Neutrophil (primary cell): Measurements from ENCODE around the gene OLIG3.

Experiments used
- H3K27ac ChIP-seq: fragments of 200-600 bp; sonication (generic); 2 replicates; pipeline ENCODE4 v1.5.1; 2016; ENCODE audit warnings: mild to moderate bottlenecking, moderate library complexity
- H3K27me3 ChIP-seq: fragments of 200-600 bp; sonication (generic); 2 replicates; pipeline ENCODE4 v1.6.0; 2016; ENCODE audit warnings: mild to moderate bottlenecking
- H3K36me3 ChIP-seq: fragments of 200-600 bp; sonication (generic); 2 replicates; pipeline ENCODE4 v1.5.1; 2017
- H3K4me1 ChIP-seq, 2 experiments: fragments of 200-600 bp in 1 of 2; sonication (generic) in 1 of 2; 1 replicate in 1 of 2; 2 replicates in 1 of 2; pipeline versions ENCODE4 v1.5.1 to v1.6.1; 2013 to 2016; ENCODE audit warnings: low read depth in 1 of 2, low read length in 1 of 2, mild to moderate bottlenecking in 1 of 2, moderate library complexity in 1 of 2; ENCODE audit not compliant: control insufficient read depth in 1 of 2, insufficient read depth in 1 of 2
- H3K4me3 ChIP-seq, 2 experiments: fragments of 200-600 bp in 1 of 2; sonication (generic) in 1 of 2; 1 replicate in 1 of 2; 2 replicates in 1 of 2; pipeline ENCODE4 v1.5.1; 2013 to 2016; ENCODE audit warnings: low read depth in 1 of 2, low read length in 1 of 2, mild to moderate bottlenecking in 1 of 2, moderate library complexity in 1 of 2
- H3K9me3 ChIP-seq: fragments of 200-600 bp; sonication (generic); 2 replicates; pipeline ENCODE4 v1.5.1; 2016
- CTCF ChIP-seq: fragments of 200-600 bp; sonication (generic); IDR thresholded peaks from 2 replicates; pipeline ENCODE4 v1.5.1; 2016; ENCODE audit warnings: antibody characterized with exemption

Gene OLIG3

DNA sequence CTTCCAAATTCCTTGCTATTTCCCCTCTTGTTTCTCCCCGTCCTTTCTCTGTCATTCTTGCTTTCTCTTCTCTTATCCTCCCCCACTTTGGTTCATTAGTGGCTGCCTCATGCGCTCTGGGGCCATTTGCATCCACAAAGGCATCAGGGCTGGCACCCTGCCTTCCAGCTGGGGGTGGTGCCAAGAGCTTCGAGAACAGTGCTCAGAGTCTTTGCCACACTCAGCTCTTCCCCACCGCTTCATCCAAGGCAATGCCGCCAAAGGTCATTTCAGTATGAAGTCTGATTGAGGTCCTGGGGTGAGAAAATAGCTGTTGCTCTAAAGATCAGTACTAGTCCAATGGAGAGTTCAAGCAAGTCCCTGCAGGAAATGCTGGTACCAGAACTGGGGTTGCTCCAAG lies 22.7 kb downstream of the OLIG3 start:
- H3K4me1 ChIP-seq = no peaks in the 10 kb centered on the region
- no peak for TF ChIP-seq CTCF
- no peaks in the 10 kb centered on the region for H3K9me3 ChIP-seq
- H3K36me3 ChIP-seq = no peaks in the 10 kb centered on the region
- H3K4me3 ChIP-seq = no peak overlapping the region
- H3K27me3 ChIP-seq = peaks cover 77% of the 10 kb centered on the region
- no peak overlapping the region for H3K27ac ChIP-seq

DNA sequence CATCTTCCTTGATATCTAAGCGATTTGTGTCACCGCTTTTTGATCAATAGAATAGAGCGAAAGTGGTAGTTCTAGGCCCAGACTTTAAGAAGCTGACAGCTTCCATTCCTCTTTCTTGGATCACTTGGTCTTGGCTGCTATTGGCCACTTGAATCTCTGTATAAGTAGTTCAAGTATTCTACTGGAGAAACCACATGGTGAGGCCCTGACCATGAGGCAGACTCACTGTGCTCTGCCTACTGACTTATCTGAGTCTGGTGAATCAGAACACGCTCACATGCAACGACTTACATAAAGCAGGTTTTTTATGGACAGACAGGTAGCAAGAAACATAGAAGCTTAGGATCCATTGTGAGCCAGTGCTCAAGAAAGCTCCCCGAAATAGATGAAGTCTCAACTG lies 27.0 kb downstream of the OLIG3 start:
- no peak overlapping the region for H3K27ac ChIP-seq
- H3K9me3 ChIP-seq = no peaks in the 10 kb centered on the region
- H3K36me3 ChIP-seq = no peaks in the 10 kb centered on the region
- H3K27me3 ChIP-seq = peaks cover 63% of the 10 kb centered on the region
- H3K4me1 ChIP-seq = no peaks in the 10 kb centered on the region
- H3K4me3 ChIP-seq = no peak overlapping the region
- TF ChIP-seq CTCF = no peak

DNA sequence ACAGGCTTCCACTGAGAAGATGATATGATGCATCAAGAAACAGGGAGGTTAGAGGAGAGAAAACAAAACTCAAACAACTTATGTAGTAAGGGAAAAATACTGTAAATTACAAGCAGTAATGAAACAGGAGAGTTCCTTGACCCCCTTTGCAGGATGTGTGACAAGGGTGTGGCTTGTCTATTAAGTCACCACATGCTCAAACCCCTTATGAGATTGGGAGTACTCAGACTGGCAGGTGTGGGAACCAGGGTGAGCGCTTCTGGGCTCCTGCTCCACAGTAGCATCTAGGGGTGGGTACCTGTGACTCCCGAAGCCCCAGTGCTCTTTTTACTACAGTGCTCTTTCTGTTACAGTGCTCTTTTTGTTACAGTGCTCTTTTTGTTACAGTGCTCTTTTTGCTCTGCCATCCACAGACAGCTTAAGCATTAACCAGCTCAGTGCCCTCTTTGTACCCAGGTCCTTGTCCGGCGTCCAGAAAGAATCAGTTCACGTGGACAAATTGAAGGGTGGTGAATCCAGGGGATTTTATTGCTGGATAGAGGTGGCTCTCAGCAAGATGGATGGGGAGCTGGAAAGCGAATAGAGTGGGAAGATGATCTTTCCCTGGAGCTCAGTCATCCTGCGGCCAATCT lies 28.7 kb downstream of the OLIG3 start:
- Histone ChIP-seq H3K4me3 (no peak overlapping the region), H3K27ac (no peak overlapping the region), H3K4me1 (no peaks in the 10 kb centered on the region), H3K9me3 (no peaks in the 10 kb centered on the region), H3K27me3 (peaks cover 47% of the 10 kb centered on the region), H3K36me3 (no peaks in the 10 kb centered on the region)
- no peak for TF ChIP-seq CTCF

GRCh38 chr6:137452333-137452894 lies 41.8 kb downstream of the OLIG3 start:
- peaks cover 14% of the 10 kb centered on the region for H3K27me3 ChIP-seq
- no peaks in the 10 kb centered on the region for H3K36me3 ChIP-seq
- no peak overlapping the region for H3K27ac ChIP-seq
- no peak for TF ChIP-seq CTCF
- H3K9me3 ChIP-seq = no peaks in the 10 kb centered on the region
- no peak overlapping the region for H3K4me3 ChIP-seq
- H3K4me1 ChIP-seq = no peaks in the 10 kb centered on the region

- H3K4me1 ChIP-seq = no peaks in the 10 kb centered on the region
- no peaks in the 10 kb centered on the region for H3K9me3 ChIP-seq
- no peak overlapping the region for H3K4me3 ChIP-seq
- no peaks in the 10 kb centered on the region for H3K27me3 ChIP-seq
- no peak overlapping the region for H3K27ac ChIP-seq
- no peak for TF ChIP-seq CTCF
- H3K36me3 ChIP-seq = no peaks in the 10 kb centered on the region
Observed at GRCh38 chr6:137443901-137444300, 50.3 kb downstream of the OLIG3 start.
